Heart left ventricle (tissue), 16 donors: ENCODE data around the gene ST8SIA6. TPM values are rescaled to one million over a fixed set of nuclear protein-coding genes. Genes with fewer than 3 reads are reported as not detected.
"Not testable (repeated sequence)": the region's sequence is repeated elsewhere in the genome, so short reads cannot be mapped to it uniquely, and the experiment has no call there.

ENCODE experiments used
- ATAC-seq, 4 donors: fragments of 200-7000 bp; cut with Tn5 transposase; one replicate each; pipeline ENCODE4 v1.9.1; 2020 to 2022; ENCODE audit warnings: moderate library complexity in 4 of 4, mild to moderate bottlenecking in 3 of 4, moderate number of reproducible peaks in 1 of 4
- DNase-seq, 5 donors: peaks; one replicate each; pipeline ENCODE4 v3.0.0-alpha.2; 2020
- H3K27ac ChIP-seq, 12 donors: fragments of 200-600 bp; sonication (generic) in 4 of 12; one replicate each; pipeline versions ENCODE4 v1.5.0 to v1.8.0; 2016 to 2022; ENCODE audit warnings: mild to moderate bottlenecking in 2 of 12
- H3K27me3 ChIP-seq, 9 donors: fragments of 200-600 bp; sonication (generic) in 2 of 9; one replicate each; pipeline versions ENCODE4 v1.5.1 to v1.8.0; 2016 to 2022; ENCODE audit warnings: mild to moderate bottlenecking in 3 of 9
- H3K36me3 ChIP-seq, 9 donors: fragments of 200-600 bp; sonication (generic) in 2 of 9; one replicate each; pipeline versions ENCODE4 v1.5.0 to v1.8.0; 2018 to 2022; ENCODE audit warnings: mild to moderate bottlenecking in 2 of 9
- H3K4me1 ChIP-seq, 12 donors: fragments of 200-600 bp; sonication (generic) in 4 of 12; one replicate each; pipeline versions ENCODE4 v1.5.0 to v1.8.0; 2016 to 2022; ENCODE audit warnings: mild to moderate bottlenecking in 3 of 12
- H3K4me3 ChIP-seq, 12 donors: fragments of 200-600 bp; sonication (generic) in 4 of 12; one replicate each; pipeline versions ENCODE4 v1.5.0 to v1.8.0; 2017 to 2022; ENCODE audit warnings: mild to moderate bottlenecking in 9 of 12, moderate library complexity in 4 of 12
- H3K9me3 ChIP-seq, 12 donors: fragments of 200-600 bp; sonication (generic) in 4 of 12; one replicate each; pipeline versions ENCODE4 v1.5.0 to v1.8.0; 2016 to 2022; ENCODE audit warnings: mild to moderate bottlenecking in 1 of 12
- CTCF ChIP-seq, 12 donors: fragments of 200-600 bp; sonication (generic) in 4 of 12; IDR thresholded peaks; one replicate each; pipeline versions ENCODE4 v1.5.0 to v1.8.0; 2018 to 2022; ENCODE audit warnings: antibody characterized with exemption in 12 of 12, mild to moderate bottlenecking in 5 of 12
- POLR2A ChIP-seq, 2 donors: fragments of 450-650 bp; IDR thresholded peaks; one replicate each; pipeline ENCODE4 v1.6.1; 2017; ENCODE audit warnings: antibody characterized with exemption in 2 of 2, mild to moderate bottlenecking in 2 of 2, moderate library complexity in 2 of 2
- WGBS, 4 donors: extraction: QIAGEN DNeasy Blood & Tissue Kit in 2 of 4; methylation state at CpG; one replicate each; pipeline versions ENCODE4 v1.1.5 to v1.1.7; 2013 to 2018; 5-methylcytosine and 5-hydroxymethylcytosine counted together
- intact Hi-C, 10 donors: fragments of 100-400 bp; cut with DNase I; formaldehyde crosslinking; loops; one replicate each; pipeline versions ENCODE4 v1.11.1 to v1.14.2; 2022
- polyA plus RNA-seq, 2 donors: library from polyadenylated mRNA; stranded (reverse); fragments of 200-250 nt; gene quantifications; one replicate each; pipeline ENCODE4 v1.2.3, GENCODE V29; 2013
- total RNA-seq, 9 donors: library from RNA; depleted of rRNA in 2 of 9; stranded (reverse); fragments of >200 nt in 2 of 9; fragmentation: NEBNext Ultra II Directional in 3 of 9; extraction: Animal tissue kit (Norgen Biotek cat#: 25700) in 3 of 9; gene quantifications; one replicate each; pipeline versions ENCODE4 v1.1.0 to v1.2.4, GENCODE V29; 2016 to 2023
- donor health status: ischemic (EF 13 %, LVEDD 7.1; RV severe dilation, severe dysfunction).
- donor health status: healthy with polysubstance abuse.
- donor health status: DM: no; HTN: yes; CAD: no.
- donor health status: DM: no; HTN: no; CAD: no.
- donor health status: ischemic (EF 25% LVEDD 6.9; RV normal size, moderate dysfunction).
- donor health status: ischemic (EF 25% LVEDD 5.7; RV mildly dilated, moderate dysfunction).
- donor health status: healthy.
- donor health status: DM: yes; HTN: yes; CAD: no.
- donor health status: ischemic (EF 35%, LVEDD 5.7; RV mildly dilated, moderate dysfunction).
- donor health status: nonischemic (EF 11% LVEDD 7.7; RV severe dilation, severe dysfunction).
- donor health status: DM: yes; HTN: yes; CAD: no.
- donor health status: PGD.
- donor health status: ischemic (EF 29% LVEDD 5.4; RV normal size, mild dysfunction).
- donor health status: nonischemic (EF 23%, LVEDD 6.1; RV moderate dilation, normal function).

The ST8SIA6 gene
- total and polyA plus RNA-seq, 11 donors, result 0.80 to 10.1 (median 5.0) TPM

GRCh38 chr10:17330501-17330900 lies 123.9 kb downstream of the ST8SIA6 start:
- DNase-seq (no peak), ATAC-seq (no peak)
- Histone ChIP-seq H3K4me3 (no peak overlapping the region), H3K9me3 (no peaks in the 10 kb centered on the region), H3K27me3 (no peaks in the 10 kb centered on the region), H3K4me1 (no peaks in the 10 kb centered on the region), H3K27ac (no peak overlapping the region), H3K36me3 (no peaks in the 10 kb centered on the region)
- WGBS, 4 donors, result 84 to 88% (median 87%) methylated on average over 2 of the region's 2 CpGs
- intact Hi-C loops, result no loop called here
- no peak for TF ChIP-seq POLR2A (IDR thresholded peaks at IDR 0.05)

- Histone ChIP-seq H3K27me3 (no peaks in the 10 kb centered on the region), H3K4me1 (no peaks in the 10 kb centered on the region), H3K4me3 (no peak overlapping the region), H3K9me3 (no peaks in the 10 kb centered on the region), H3K36me3 (no peaks in the 10 kb centered on the region), H3K27ac (no peak overlapping the region)
- 83 to 92% (median 88%) methylated on average over 4 of the region's 4 CpGs for WGBS, 4 donors
- no peak for TF ChIP-seq CTCF (IDR thresholded peaks at IDR 0.05)
- TF ChIP-seq POLR2A (IDR thresholded peaks at IDR 0.05), result no peak
- intact Hi-C loops, result no loop called here
- DNase-seq (no peak), ATAC-seq (no peak)
Measured at GRCh38 chr10:17326377-17326776, 128.0 kb downstream of the ST8SIA6 start.

- H3K9me3 ChIP-seq, H3K4me1 ChIP-seq, intact Hi-C loops, DNase-seq, H3K36me3 ChIP-seq, ATAC-seq, H3K27me3 ChIP-seq, H3K4me3 ChIP-seq, H3K27ac ChIP-seq: not testable (repeated sequence)
- WGBS, 4 donors, result 83 to 92% (median 89%) methylated on average over 3 of the region's 3 CpGs
Measured at GRCh38 chr10:17321957-17322356, 132.4 kb downstream of the ST8SIA6 start.

GRCh38 chr10:17316488-17317170 lies 137.8 kb downstream of the ST8SIA6 start:
- intact Hi-C loops, result no loop called here
- TF ChIP-seq POLR2A (IDR thresholded peaks at IDR 0.05), result no peak
- no peak for TF ChIP-seq CTCF (IDR thresholded peaks at IDR 0.05)
- ATAC-seq, result no peak
- no peak overlapping the region for H3K4me3 ChIP-seq
- no peaks in the 10 kb centered on the region for H3K4me1 ChIP-seq
- no peak for DNase-seq
- peaks cover 0 to 5% (median 0%) of the 10 kb centered on the region in 9 donors for H3K36me3 ChIP-seq
- H3K9me3 ChIP-seq, result no peaks in the 10 kb centered on the region
- H3K27me3 ChIP-seq, result no peaks in the 10 kb centered on the region
- no peak overlapping the region for H3K27ac ChIP-seq
- WGBS, 4 donors, result 77 to 81% (median 78%) methylated on average over 1 of the region's 1 CpG

- WGBS, 4 donors, result 69 to 75% (median 70%) methylated on average over 2 of the region's 2 CpGs
- Histone ChIP-seq H3K4me3 (no peak overlapping the region), H3K27me3 (no peaks in the 10 kb centered on the region), H3K4me1 (no peaks in the 10 kb centered on the region), H3K27ac (no peak overlapping the region), H3K36me3 (no peaks in the 10 kb centered on the region), H3K9me3 (no peaks in the 10 kb centered on the region)
- TF ChIP-seq CTCF (IDR thresholded peaks at IDR 0.05) (no peak), POLR2A (IDR thresholded peaks at IDR 0.05) (no peak)
- no peak for DNase-seq
- intact Hi-C loops, result no loop called here
- ATAC-seq, result no peak
Measured at GRCh38 chr10:17309435-17309834, 145.0 kb downstream of the ST8SIA6 start.
